ENCODE data around the gene EHD4. TPM values are rescaled to one million over a fixed set of nuclear protein-coding genes. Genes with fewer than 3 reads are reported as not detected.

The EHD4 gene
- total RNA-seq, 1 donor from 2014 or later, result 17.2 TPM

- H3K27me3 Mint-ChIP-seq, result no peaks in the 10 kb centered on the region
- H3K36me3 Mint-ChIP-seq (ENCODE audit: insufficient read depth), result peaks cover 3% of the 10 kb centered on the region
- no peak overlapping the region for H3K27ac Mint-ChIP-seq
- no peak for DNase-seq (ENCODE audit: low spot score, unreplicated experiment)
- TF ChIP-seq CTCF (IDR thresholded peaks at IDR 0.05; ENCODE audit: unreplicated experiment), result no peak
- H3K4me3 Mint-ChIP-seq (ENCODE audit: low read depth), result no peak overlapping the region
- H3K4me1 Mint-ChIP-seq (ENCODE audit: low read depth), result peaks cover 39% of the 10 kb centered on the region
- no peaks in the 10 kb centered on the region for H3K9me3 Mint-ChIP-seq (ENCODE audit: low read depth)
Measured at GRCh38 chr15:41932101-41932500, 40.3 kb downstream of the EHD4 start.

GRCh38 chr15:41930867-41931222, 41.5 kb downstream of the EHD4 start:
- no peak for TF ChIP-seq CTCF (IDR thresholded peaks at IDR 0.05; ENCODE audit: unreplicated experiment)
- H3K9me3 Mint-ChIP-seq (ENCODE audit: low read depth), result no peaks in the 10 kb centered on the region
- H3K27me3 Mint-ChIP-seq, result no peaks in the 10 kb centered on the region
- no peak overlapping the region for H3K27ac Mint-ChIP-seq
- no peak for DNase-seq (ENCODE audit: low spot score, unreplicated experiment)
- H3K4me1 Mint-ChIP-seq (ENCODE audit: low read depth), result peaks cover 46% of the 10 kb centered on the region
- H3K36me3 Mint-ChIP-seq (ENCODE audit: insufficient read depth), result no peaks in the 10 kb centered on the region
- H3K4me3 Mint-ChIP-seq (ENCODE audit: low read depth), result no peak overlapping the region

- DNase-seq (ENCODE audit: low spot score, unreplicated experiment), result no peak
- H3K4me3 Mint-ChIP-seq (ENCODE audit: low read depth), result no peak overlapping the region
- H3K36me3 Mint-ChIP-seq (ENCODE audit: insufficient read depth), result no peaks in the 10 kb centered on the region
- no peaks in the 10 kb centered on the region for H3K27me3 Mint-ChIP-seq
- H3K4me1 Mint-ChIP-seq (ENCODE audit: low read depth), result peaks cover 46% of the 10 kb centered on the region
- no peak for TF ChIP-seq CTCF (IDR thresholded peaks at IDR 0.05; ENCODE audit: unreplicated experiment)
- H3K9me3 Mint-ChIP-seq (ENCODE audit: low read depth), result no peaks in the 10 kb centered on the region
- no peak overlapping the region for H3K27ac Mint-ChIP-seq
Measured at GRCh38 chr15:41930221-41930866, 42.0 kb downstream of the EHD4 start.

- Mint-ChIP-seq H3K27me3 (no peaks in the 10 kb centered on the region), H3K4me3 (ENCODE audit: low read depth) (no peak overlapping the region), H3K9me3 (ENCODE audit: low read depth) (no peaks in the 10 kb centered on the region), H3K27ac (no peak overlapping the region), H3K4me1 (ENCODE audit: low read depth) (peaks cover 45% of the 10 kb centered on the region), H3K36me3 (ENCODE audit: insufficient read depth) (peaks cover 2% of the 10 kb centered on the region)
- DNase-seq (ENCODE audit: low spot score, unreplicated experiment), result no peak
- TF ChIP-seq CTCF (IDR thresholded peaks at IDR 0.05; ENCODE audit: unreplicated experiment), result no peak
Measured at GRCh38 chr15:41928637-41929620, 43.4 kb downstream of the EHD4 start.

- no peak overlapping the region for H3K4me3 Mint-ChIP-seq (ENCODE audit: low read depth)
- no peaks in the 10 kb centered on the region for H3K27me3 Mint-ChIP-seq
- no peak for TF ChIP-seq CTCF (IDR thresholded peaks at IDR 0.05; ENCODE audit: unreplicated experiment)
- no peak for DNase-seq (ENCODE audit: low spot score, unreplicated experiment)
- peaks cover 2% of the 10 kb centered on the region for H3K36me3 Mint-ChIP-seq (ENCODE audit: insufficient read depth)
- H3K27ac Mint-ChIP-seq, result no peak overlapping the region
- H3K9me3 Mint-ChIP-seq (ENCODE audit: low read depth), result no peaks in the 10 kb centered on the region
- H3K4me1 Mint-ChIP-seq (ENCODE audit: low read depth), result peaks cover 39% of the 10 kb centered on the region
Measured at GRCh38 chr15:41928100-41928499, 44.3 kb downstream of the EHD4 start.

All from progenitor cell of endocrine pancreas (in vitro differentiated cells).